A549 (cell line): ENCODE measurements around the gene SAXO1. TPM values are rescaled to one million over a fixed set of nuclear protein-coding genes. Genes with fewer than 3 reads are reported as not detected.

Experiments
- ATAC-seq, 2 experiments: fragments of 200-7000 bp in 1 of 2; fragments of >200 bp in 1 of 2; cut with Nextera tagmentation in 1 of 2; cut with Tn5 transposase in 1 of 2; 3 replicates each; pipeline versions ENCODE4 v1.8.0 to v1.9.1; 2018 to 2020; ENCODE audit warnings: mild to moderate bottlenecking in 1 of 2, moderate library complexity in 1 of 2
- CTCF ChIA-PET: fragments of 300-600 bp; sonication (Branson Sonifier 250); formaldehyde crosslinking; extraction: SDS; loops from one replicate; lab custom pipeline; 2021; ENCODE audit warnings: antibody characterized with exemption, inconsistent platforms; lab: Yijun Ruan, JAX
- POLR2A ChIA-PET: fragments of 350-600 bp; formaldehyde crosslinking; extraction: SDS; loops from one replicate; lab custom pipeline; 2021; ENCODE audit warnings: antibody characterized with exemption, inconsistent platforms; lab: Yijun Ruan, JAX
- DNase-seq, 2 experiments: peaks; one replicate each; pipeline versions ENCODE4 v3.0.0 to v3.0.0-alpha.2; 2011 to 2016; ENCODE audit warnings: low read depth in 1 of 2, low spot score in 1 of 2
- FAIRE-seq: peaks from 2 replicates; lab custom pipeline; 2011; peaks lifted over from hg19 to GRCh38; lab: Jason Lieb, UNC
- H3K27ac ChIP-seq, 2 experiments: fragments of >200 bp; sonication (Bioruptor Twin); formaldehyde crosslinking; 3 replicates each; pipeline ENCODE4 v1.5.1; 2016 to 2017
- H3K4me1 ChIP-seq: fragments of >200 bp; sonication (Bioruptor Twin); formaldehyde crosslinking; 3 replicates; pipeline ENCODE4 v1.6.1; 2016
- H3K4me2 ChIP-seq: fragments of >200 bp; sonication (Bioruptor Twin); formaldehyde crosslinking; 3 replicates; pipeline ENCODE4 v1.6.1; 2016
- H3K4me3 ChIP-seq: fragments of >200 bp; sonication (Bioruptor Twin); formaldehyde crosslinking; 3 replicates; pipeline ENCODE4 v1.5.1; 2016
- H3K9me3 ChIP-seq: fragments of >200 bp; sonication (Bioruptor Twin); formaldehyde crosslinking; 3 replicates; pipeline ENCODE4 v1.6.1; 2016
- BCL3 ChIP-seq: fragments of >200 bp; sonication (Bioruptor Twin); formaldehyde crosslinking; IDR thresholded peaks from 3 replicates; pipeline ENCODE4 v1.6.1; 2016
- BHLHE40 ChIP-seq: IDR thresholded peaks from 2 replicates; pipeline ENCODE4 v1.6.1; 2012; ENCODE audit warnings: low read depth, low read length, inconsistent platforms
- CHD2 ChIP-seq: fragments of 150-350 bp; IDR thresholded peaks from 2 replicates; pipeline ENCODE4 v1.6.1; 2014; ENCODE audit warnings: low read length; ENCODE audit not compliant: partially characterized antibody
- EHMT2 ChIP-seq: fragments of 200-600 bp; sonication (generic); IDR thresholded peaks from 2 replicates; pipeline ENCODE4 v1.6.1; 2016; ENCODE audit warnings: antibody characterized with exemption, low read depth, mild to moderate bottlenecking, moderate library complexity
- EP300 ChIP-seq, 2 experiments: fragments of >200 bp; sonication (Bioruptor Twin); formaldehyde crosslinking; IDR thresholded peaks; 2 replicates in 1 of 2; 3 replicates in 1 of 2; pipeline ENCODE4 v1.6.1; 2016 to 2017
- ESRRA ChIP-seq: fragments of 150-350 bp; IDR thresholded peaks from 2 replicates; pipeline ENCODE4 v1.6.1; 2014; ENCODE audit warnings: mild to moderate bottlenecking, low read length, borderline replicate concordance
- FOSL2 ChIP-seq, 2 experiments: fragments of 450-650 bp in 1 of 2; fragments of >200 bp in 1 of 2; sonication (Bioruptor Twin) in 1 of 2; formaldehyde crosslinking; IDR thresholded peaks; 2 replicates each; pipeline versions ENCODE4 v1.5.0 to v1.6.1; 2016 to 2020; ENCODE audit warnings: mild to moderate bottlenecking in 1 of 2, moderate library complexity in 1 of 2
- FOXS1 ChIP-seq: fragments of 250-450 bp; sonication (Bioruptor Pico); IDR thresholded peaks from 2 replicates; pipeline ENCODE4 v1.5.0; 2020; ENCODE audit warnings: mild to moderate bottlenecking, moderate library complexity
- HOXB5 ChIP-seq: fragments of 250-450 bp; sonication (Bioruptor Pico); IDR thresholded peaks from 2 replicates; pipeline ENCODE4 v1.5.0; 2020; ENCODE audit warnings: mild to moderate bottlenecking, moderate library complexity
- JUN ChIP-seq, 2 experiments: fragments of >200 bp; sonication (Bioruptor Twin); formaldehyde crosslinking; IDR thresholded peaks; 2 replicates in 1 of 2; 3 replicates in 1 of 2; pipeline ENCODE4 v1.6.1; 2016 to 2017
- MAFK ChIP-seq: fragments of 450-650 bp; IDR thresholded peaks from 2 replicates; pipeline ENCODE4 v1.6.1; 2014; ENCODE audit not compliant: partially characterized antibody
- RAD21 ChIP-seq, 2 experiments: fragments of >200 bp in 1 of 2; sonication (Bioruptor Twin) in 1 of 2; formaldehyde crosslinking in 1 of 2; IDR thresholded peaks in 1 of 2; conservative IDR thresholded peaks in 1 of 2; 2 replicates in 1 of 2; 3 replicates in 1 of 2; pipeline ENCODE4 v1.6.1; 2012 to 2018; ENCODE audit warnings: inconsistent platforms in 1 of 2
- REST ChIP-seq: fragments of 200-600 bp; sonication (generic); IDR thresholded peaks from 2 replicates; pipeline ENCODE4 v1.6.1; 2016; ENCODE audit warnings: antibody characterized with exemption, mild to moderate bottlenecking, moderate library complexity
- USF2 ChIP-seq: fragments of 450-650 bp; IDR thresholded peaks from 2 replicates; pipeline ENCODE4 v1.6.1; 2014; ENCODE audit warnings: antibody characterized with exemption
- ZSCAN20 ChIP-seq: fragments of 250-450 bp; sonication (Bioruptor Pico); IDR thresholded peaks from 2 replicates; pipeline ENCODE4 v1.8.0; 2022; ENCODE audit warnings: mild to moderate bottlenecking, moderate library complexity
- WGBS: methylation state at CpG from one replicate; pipeline ENCODE4 v1.1.6; 2017; ENCODE audit errors: missing lambda C conversion rate; 5-methylcytosine and 5-hydroxymethylcytosine counted together
- polyA plus RNA-seq, 4 experiments: library from polyadenylated mRNA; depleted of rRNA in 3 of 4; stranded (reverse); fragments of >200 nt; fragmentation: RNase III in 1 of 4; extraction: RNeasy Plus Mini Kit Qiagen cat#74134 plus additional on column Dnase treatment in 1 of 4; gene quantifications; 2 replicates in 3 of 4; 3 replicates in 1 of 4; pipeline ENCODE4 v1.2.3, GENCODE V29; 2011 to 2017
- TF ChIP-seq, protein P1 (sequence below): IDR thresholded peaks from 2 replicates; pipeline ENCODE4 v1.6.1; 2012; ENCODE audit warnings: low read depth, borderline replicate concordance
- TF ChIP-seq, protein P2 (sequence below): fragments of 250-450 bp; sonication (Bioruptor Pico); IDR thresholded peaks from 2 replicates; pipeline ENCODE4 v1.5.0; 2020; ENCODE audit warnings: low read depth, mild to moderate bottlenecking, moderate library complexity
- TF ChIP-seq, protein P3 (sequence below): IDR thresholded peaks from 2 replicates; pipeline ENCODE4 v1.6.1; 2012

The SAXO1 gene
- polyA plus RNA-seq, 2 of the 4 experiments (the other 2 are of a cell fraction) = not detected

GRCh38 chr9:18972675-18973074 lies 60.3 kb downstream of the SAXO1 start:
- 13% methylated on average over 5 of the region's 5 CpGs for WGBS
- H3K4me2 ChIP-seq = no peak overlapping the region
- ATAC-seq (no peak), DNase-seq (no peak), FAIRE-seq (no peak)
- ChIA-PET POLR2A (no interaction called here), CTCF (no interaction called here)
- no peak overlapping the region for H3K27ac ChIP-seq
- TF ChIP-seq, protein P1, sequence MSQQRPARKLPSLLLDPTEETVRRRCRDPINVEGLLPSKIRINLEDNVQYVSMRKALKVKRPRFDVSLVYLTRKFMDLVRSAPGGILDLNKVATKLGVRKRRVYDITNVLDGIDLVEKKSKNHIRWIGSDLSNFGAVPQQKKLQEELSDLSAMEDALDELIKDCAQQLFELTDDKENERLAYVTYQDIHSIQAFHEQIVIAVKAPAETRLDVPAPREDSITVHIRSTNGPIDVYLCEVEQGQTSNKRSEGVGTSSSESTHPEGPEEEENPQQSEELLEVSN = no peak
- TF ChIP-seq FOSL2 (IDR thresholded peaks at IDR 0.05) (no peak), FOSL2 (CRISPR knock-in tag; IDR thresholded peaks at IDR 0.05) (no peak), FOXS1 (CRISPR knock-in tag) (no peak), RAD21 (conservative IDR thresholded peaks at IDR 0.05 in 1 of 2, IDR thresholded peaks at IDR 0.05 in 1 of 2) (no peak), ZSCAN20 (CRISPR knock-in tag) (no peak)
- TF ChIP-seq, protein P2, sequence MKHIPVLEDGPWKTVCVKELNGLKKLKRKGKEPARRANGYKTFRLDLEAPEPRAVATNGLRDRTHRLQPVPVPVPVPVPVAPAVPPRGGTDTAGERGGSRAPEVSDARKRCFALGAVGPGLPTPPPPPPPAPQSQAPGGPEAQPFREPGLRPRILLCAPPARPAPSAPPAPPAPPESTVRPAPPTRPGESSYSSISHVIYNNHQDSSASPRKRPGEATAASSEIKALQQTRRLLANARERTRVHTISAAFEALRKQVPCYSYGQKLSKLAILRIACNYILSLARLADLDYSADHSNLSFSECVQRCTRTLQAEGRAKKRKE = no peak
- H3K4me1 ChIP-seq = no peaks in the 10 kb centered on the region
- H3K9me3 ChIP-seq = no peaks in the 10 kb centered on the region
- no peak overlapping the region for H3K4me3 ChIP-seq

DNA sequence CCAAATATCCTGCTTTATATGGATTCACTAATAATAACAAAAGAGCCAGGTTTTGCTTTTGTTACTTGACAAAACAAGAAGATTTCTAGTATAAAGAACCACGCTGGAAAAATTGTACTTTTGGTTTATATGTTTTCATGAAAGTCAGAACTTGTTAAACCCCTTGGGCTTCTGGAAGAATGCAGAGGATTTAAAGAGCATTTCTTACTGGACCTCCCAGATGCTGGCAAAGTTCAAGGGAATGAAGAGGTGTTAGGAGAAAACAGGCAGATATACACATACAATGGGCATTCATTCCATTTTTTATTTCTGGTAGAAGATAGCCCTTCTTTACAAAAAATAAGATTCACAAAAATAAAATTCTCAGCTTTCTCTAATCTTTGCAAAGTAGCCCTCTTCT lies 61.1 kb downstream of the SAXO1 start:
- no peak for DNase-seq
- Histone ChIP-seq H3K4me3 (no peak overlapping the region), H3K27ac (no peak overlapping the region), H3K4me2 (no peak overlapping the region), H3K4me1 (no peaks in the 10 kb centered on the region), H3K9me3 (no peaks in the 10 kb centered on the region)
- no peak for ATAC-seq
- WGBS = 12% methylated on average over 1 of the region's 1 CpG
- ChIA-PET POLR2A (no interaction called here), CTCF (interaction anchor here (0.6 kb wide), 1 partner anchor 140 kb away, joined by 3 read pairs; no protein-coding TSS in a partner anchor)
- no peak for TF ChIP-seq MAFK
- no peak for TF ChIP-seq CHD2
- FAIRE-seq = no peak

GRCh38 chr9:18971404-18971803 lies 61.6 kb downstream of the SAXO1 start:
- ChIA-PET POLR2A (no interaction called here), CTCF (no interaction called here)
- Histone ChIP-seq H3K9me3 (no peaks in the 10 kb centered on the region), H3K4me3 (no peak overlapping the region), H3K4me2 (no peak overlapping the region), H3K27ac (no peak overlapping the region), H3K4me1 (no peaks in the 10 kb centered on the region)
- ATAC-seq (no peak), FAIRE-seq (no peak), DNase-seq (no peak)
- TF ChIP-seq EHMT2 (no peak), EP300 (IDR thresholded peaks at IDR 0.05) (no peak), ZSCAN20 (CRISPR knock-in tag) (no peak), RAD21 (conservative IDR thresholded peaks at IDR 0.05 in 1 of 2, IDR thresholded peaks at IDR 0.05 in 1 of 2) (no peak), BHLHE40 (no peak), CHD2 (no peak), USF2 (no peak), BCL3 (no peak), HOXB5 (CRISPR knock-in tag) (no peak), REST (no peak), ESRRA (no peak), JUN (IDR thresholded peaks at IDR 0.05) (no peak)
- TF ChIP-seq, protein P3, sequence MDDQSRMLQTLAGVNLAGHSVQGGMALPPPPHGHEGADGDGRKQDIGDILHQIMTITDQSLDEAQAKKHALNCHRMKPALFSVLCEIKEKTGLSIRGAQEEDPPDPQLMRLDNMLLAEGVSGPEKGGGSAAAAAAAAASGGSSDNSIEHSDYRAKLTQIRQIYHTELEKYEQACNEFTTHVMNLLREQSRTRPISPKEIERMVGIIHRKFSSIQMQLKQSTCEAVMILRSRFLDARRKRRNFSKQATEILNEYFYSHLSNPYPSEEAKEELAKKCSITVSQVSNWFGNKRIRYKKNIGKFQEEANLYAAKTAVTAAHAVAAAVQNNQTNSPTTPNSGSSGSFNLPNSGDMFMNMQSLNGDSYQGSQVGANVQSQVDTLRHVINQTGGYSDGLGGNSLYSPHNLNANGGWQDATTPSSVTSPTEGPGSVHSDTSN = no peak
- WGBS = 23% methylated on average over 2 of the region's 2 CpGs
